ENCODE results near the gene FAM168B.

GRCh38 chr2:130998561-130998960 is 94.7 kb downstream of the FAM168B start:
- TF ChIP-seq CTCF (IDR thresholded peaks at IDR 0.05): no peak
- no peak for TF ChIP-seq POLR2AphosphoS5 (IDR thresholded peaks at IDR 0.05)
- no peak for TF ChIP-seq POLR2A (IDR thresholded peaks at IDR 0.05)

Data from prostate gland (tissue), 2 donors.